HG02870 (cell line): ENCODE results near the gene DPYSL5.
"Not testable (repeated sequence)": the region's sequence is repeated elsewhere in the genome, so short reads cannot be mapped to it uniquely, and the experiment has no call there.

ENCODE experiments used
- ATAC-seq: cut with Tn5 transposase; IDR thresholded peaks from one replicate; pipeline ENCODE4 v1.9.1; 2021; ENCODE audit warnings: mild to moderate bottlenecking, moderate library complexity; ENCODE audit not compliant: unreplicated experiment

Gene DPYSL5

DNA sequence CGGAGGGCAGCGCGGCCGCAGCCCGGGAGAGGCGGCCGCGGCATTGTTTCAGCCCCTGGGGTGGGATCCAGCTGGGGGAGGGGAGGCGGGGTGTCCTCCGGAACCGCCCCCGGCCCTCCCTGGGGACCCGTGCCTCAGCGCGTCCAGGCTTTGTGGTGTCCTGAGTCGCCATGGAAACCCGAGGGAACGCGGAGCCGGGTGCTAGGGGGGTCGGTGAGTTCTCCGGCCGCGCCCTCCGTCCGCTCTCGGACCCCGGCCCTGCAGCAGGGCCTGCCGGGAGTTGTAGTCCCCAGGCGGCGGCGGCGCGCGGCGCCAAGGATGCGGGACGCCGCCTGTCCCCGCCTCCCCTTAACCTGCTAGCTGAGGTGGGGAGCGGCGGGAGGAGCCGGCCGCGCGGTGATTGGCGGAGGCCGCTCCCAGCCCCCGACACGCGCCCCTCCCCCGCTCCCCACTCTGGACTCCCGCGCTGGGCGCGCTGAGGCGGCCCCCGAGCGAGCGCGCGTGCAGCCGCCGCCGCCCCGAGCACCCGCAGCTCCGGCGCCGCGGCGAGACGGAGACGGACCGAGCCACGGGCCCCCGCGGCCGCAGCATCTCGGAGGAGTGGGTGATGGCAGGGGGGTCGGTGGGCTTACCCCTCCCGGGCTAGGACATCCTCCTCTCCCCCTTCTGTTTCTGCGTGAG, at the start of gene DPYSL5:
DPYSL5 (plus strand) TSS at position 478 of the 681 bp plus-strand sequence. CDS start 50,368 bp downstream, outside the sequence.
- no peak for ATAC-seq

- ATAC-seq = no peak
These were observed 46.6 kb upstream of the DPYSL5 start for GRCh38 chr2:26801328-26801727.

GRCh38 chr2:26801796-26802195, 46.1 kb upstream of the DPYSL5 start:
- no peak for ATAC-seq

DNA sequence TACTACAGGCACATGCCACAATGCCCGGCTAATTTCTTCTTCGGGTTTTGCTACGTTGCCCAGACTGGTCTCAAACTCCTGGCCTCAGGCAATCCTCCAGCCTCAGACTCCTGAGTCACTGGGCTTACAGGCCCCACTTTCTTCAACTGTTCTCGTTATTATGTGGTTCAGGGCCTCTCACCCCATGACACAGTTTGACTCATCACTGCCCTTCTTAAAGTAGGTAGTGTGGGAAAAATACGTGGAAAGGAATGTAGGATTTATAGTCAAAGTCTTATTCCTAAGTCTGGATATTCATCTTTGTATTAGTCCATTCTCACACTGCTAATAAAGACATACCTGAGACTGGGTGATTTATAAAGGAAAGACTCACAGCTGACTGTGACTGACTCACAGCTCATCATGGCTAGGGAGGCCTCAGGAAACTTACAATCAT, 42.7 kb upstream of the DPYSL5 start:
- no peak for ATAC-seq

- ATAC-seq = no peak
These were observed 40.0 kb upstream of the DPYSL5 start for GRCh38 chr2:26807788-26808460.

DNA sequence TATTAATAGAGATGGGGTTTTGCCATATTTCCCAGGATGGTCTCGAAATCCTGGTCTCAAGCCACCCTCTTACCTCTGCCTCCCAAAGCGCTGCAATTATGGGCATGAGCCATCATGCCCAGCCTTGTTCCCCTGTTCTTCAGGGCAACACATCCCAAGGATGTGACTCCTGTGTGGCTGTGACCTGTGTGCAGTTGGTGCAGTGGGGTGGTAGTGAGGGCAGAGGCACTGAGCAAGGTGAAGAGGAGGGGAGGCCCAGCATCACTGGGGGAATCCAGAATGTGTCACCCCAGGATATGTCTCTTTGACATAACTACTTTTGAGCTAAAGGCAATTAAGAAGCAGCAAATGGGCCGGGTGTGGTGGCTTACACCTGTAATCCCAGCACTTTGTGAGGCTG, 38.7 kb upstream of the DPYSL5 start:
- ATAC-seq = no peak

DNA sequence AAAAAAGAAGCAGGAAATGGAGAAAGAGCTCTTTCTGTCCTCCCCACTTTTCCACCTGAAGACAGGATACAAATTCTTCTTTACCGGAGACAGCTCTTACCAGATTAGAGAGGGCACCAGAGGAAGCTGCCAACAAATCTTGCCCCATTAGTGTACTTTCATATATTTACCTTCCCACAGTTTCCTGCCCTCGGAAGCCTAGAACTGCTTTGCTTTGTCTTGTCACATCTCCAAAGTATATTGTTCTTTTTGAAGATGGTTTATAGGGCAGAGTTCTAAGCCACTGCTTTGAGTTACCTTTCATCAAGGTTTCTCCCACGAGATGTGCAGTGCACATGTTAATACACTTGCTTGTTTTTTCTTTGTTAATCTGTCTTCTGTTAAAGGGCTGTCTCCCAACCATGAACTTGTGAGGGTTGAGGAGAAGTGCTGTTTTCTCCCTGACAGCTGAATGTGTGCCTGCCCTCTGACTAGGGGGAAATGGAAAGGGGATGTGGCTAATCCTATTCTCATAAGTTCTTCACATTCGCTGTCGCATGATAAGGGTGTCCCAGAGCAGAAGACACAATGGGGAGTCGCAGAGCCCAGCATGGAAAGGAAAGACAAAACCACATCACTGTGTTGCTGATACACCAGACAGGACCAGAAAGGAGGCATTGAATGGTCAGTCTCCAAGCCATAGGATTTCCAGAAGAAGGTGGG, 37.9 kb upstream of the DPYSL5 start:
- ATAC-seq = no peak

DNA sequence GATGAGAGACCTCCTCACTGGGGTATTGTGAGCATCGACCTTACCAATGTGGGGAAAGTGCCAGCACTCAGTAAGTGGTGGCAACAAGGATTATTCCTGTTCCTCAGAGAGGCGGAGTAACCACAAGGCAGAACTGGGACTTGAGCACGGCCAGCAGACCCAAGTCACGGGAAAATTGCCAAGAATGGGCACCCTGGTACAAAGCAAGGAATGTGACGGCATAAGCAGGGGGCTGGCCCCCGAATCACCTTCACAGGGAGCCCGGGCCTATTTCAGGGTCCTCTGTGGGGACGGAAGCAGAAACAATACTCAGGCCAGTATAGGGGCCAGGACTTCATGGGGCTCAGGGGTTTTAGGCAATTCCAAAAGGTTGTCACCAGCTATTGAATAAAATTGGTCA, 36.7 kb upstream of the DPYSL5 start:
- no peak for ATAC-seq

- ATAC-seq = no peak
These were observed 35.9 kb upstream of the DPYSL5 start for GRCh38 chr2:26811791-26812694.

DNA sequence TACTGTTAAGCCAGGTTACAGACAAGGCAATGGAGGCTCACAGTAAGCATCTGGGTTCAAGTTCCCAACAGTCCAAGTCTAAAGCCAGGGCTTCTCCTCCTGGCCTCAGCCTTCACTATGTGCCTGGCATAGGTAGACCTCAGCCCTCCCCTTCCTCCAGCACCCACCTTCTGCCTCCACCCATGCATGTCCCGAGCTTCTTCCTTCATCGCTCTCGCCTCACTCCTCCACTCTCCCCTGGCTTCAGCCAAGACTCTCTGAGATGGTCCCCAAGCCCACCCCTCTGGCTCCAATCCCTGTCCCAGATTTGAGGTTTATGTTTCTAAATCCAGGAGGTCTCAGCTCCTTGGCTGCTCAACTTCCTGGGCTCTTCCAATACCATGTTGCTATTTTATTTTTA, 35.2 kb upstream of the DPYSL5 start:
- ATAC-seq = no peak

- not testable (repeated sequence) for ATAC-seq
These were observed 33.7 kb upstream of the DPYSL5 start for GRCh38 chr2:26814072-26814765.

GRCh38 chr2:26816893-26817292, 31.0 kb upstream of the DPYSL5 start:
- ATAC-seq = no peak

- ATAC-seq = no peak
These were observed 29.7 kb upstream of the DPYSL5 start for GRCh38 chr2:26818255-26818654.

- ATAC-seq = no peak
These were observed 29.0 kb upstream of the DPYSL5 start for GRCh38 chr2:26818972-26819371.

DNA sequence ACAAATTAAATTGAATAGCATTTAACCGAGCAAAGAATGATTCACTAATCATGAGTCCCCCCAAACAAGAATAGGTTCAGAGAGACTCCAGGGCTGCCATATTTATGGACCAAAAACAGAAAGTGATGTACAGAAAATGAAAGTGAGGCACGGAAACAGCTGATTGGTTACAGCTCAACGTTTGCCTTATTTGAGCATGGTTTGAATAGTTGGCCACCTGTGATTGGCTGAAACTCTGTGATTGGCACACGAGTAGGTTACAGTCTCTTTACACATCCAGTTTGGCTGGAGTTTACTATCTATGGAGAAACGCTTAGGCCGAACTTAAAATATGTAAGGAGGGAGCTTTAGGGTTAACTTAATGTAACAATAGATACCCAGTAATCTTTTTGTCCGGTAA, 27.0 kb upstream of the DPYSL5 start:
- no peak for ATAC-seq

- no peak for ATAC-seq
These were observed 25.1 kb upstream of the DPYSL5 start for GRCh38 chr2:26822877-26823276.

DNA sequence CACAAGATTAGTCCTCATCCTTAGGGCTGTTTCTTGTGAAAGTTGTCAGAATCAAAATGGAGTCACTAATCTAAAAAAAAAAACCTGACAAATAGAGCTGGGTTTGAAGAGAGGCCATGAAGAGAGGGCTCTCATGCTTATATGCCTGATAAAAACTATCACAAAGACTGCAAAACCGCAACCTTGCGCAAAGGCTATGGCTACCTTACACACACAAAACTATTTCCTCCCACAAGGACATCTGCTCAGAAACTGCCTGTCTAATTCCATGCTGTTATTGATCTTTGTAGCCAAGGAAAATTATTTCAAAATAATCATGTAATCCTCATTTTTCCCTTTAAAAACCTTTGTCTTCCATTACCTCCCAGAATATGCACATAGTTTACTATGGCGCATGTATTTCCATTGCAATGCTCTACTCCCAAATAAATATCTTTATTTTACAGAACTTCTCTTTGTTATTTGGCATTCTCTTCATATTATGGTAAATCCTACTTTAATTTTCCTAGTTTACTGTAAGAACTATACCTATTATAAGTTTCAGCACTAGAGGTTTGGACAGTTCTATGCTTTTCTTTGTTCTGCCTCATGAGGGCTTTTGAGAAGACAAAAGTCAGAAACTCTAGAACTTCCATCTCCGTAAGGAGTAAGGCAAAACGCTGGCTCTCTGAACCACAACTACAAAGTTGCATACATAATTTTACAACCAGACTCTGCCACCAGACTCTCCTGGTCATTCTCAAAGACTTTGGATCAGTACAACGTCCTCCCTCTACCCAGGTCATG, 9.6 kb upstream of the DPYSL5 start:
- ATAC-seq = no peak

DNA sequence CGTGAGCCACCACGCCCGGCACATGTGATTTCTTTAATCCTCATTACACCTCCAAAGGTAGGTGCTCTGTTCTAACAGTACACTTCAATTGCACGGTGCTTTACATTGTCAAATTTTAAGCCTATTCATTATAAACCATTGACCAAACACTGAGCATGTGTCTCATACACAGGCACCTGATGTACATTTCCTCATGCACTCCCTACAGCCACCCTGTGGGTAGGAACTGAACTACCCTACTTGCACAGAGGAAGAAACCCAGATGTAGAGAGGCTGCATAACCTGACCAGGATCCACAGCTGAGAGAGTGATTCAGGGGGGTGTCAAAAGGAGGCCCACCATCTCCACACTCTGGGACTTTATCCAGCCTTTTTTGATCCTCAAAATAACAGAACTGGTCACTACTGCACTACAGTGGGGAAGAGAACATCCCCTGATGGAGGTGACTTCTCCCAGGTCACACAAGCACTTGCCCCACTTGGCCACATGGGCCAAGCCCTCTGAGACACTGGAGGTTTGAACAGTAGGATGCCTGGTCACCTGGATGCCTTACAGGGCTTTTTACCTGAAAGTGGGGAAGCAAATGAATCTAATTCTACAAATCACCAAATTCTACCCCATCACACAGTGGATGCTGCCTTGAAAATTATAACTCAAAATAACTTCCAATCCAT, 6.9 kb upstream of the DPYSL5 start:
- ATAC-seq = no peak

DNA sequence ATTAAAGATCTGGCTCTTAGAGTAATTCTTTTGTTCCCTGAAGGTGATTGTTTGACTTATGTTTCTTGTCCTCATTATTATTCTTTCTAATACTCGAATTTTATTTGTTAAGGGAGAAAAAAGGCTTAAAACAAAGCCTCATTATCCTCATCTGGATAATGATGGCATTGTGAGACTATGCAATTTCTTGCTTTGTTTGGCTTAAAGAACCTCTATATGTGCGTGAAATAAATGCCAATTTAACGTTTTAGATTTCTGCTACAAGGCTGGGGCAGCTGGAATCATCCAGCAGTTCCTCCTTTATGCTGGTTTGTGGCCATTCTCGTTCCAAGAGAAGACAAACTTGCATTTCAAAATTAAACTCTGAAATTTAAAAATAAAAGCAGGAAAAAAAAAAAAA, 4.9 kb upstream of the DPYSL5 start:
- no peak for ATAC-seq
